Caco-2 (cell line): ENCODE data around the gene ARL11. TPM values are rescaled to one million over a fixed set of nuclear protein-coding genes. Genes with fewer than 3 reads are reported as not detected.
A peak's percentile ranks its signal among the peaks of the same experiment; 100 is the strongest.

Experiments
- BruUV-seq: library from RNA; stranded (reverse); fragments of 400-500 nt; replicated peaks from 2 replicates; lab custom pipeline; 2021; lab: Mats Ljungman, UMichigan
- CTCF ChIA-PET: fragments of 300-600 bp; sonication (Branson Sonifier 250); formaldehyde crosslinking; loops from one replicate; lab custom pipeline; 2022; ENCODE audit warnings: antibody characterized with exemption; lab: Charles Lee
- POLR2A ChIA-PET: fragments of 300-600 bp; sonication (Branson Sonifier 250); formaldehyde crosslinking; loops from one replicate; lab custom pipeline; 2022; ENCODE audit warnings: antibody characterized with exemption; lab: Charles Lee
- DNase-seq, 2 experiments: peaks; one replicate each; pipeline versions ENCODE4 v3.0.0 to v3.0.0-alpha.2; 2020 to 2022
- H3K27me3 ChIP-seq: replicated peaks from 2 replicates; pipeline ENCODE4 v1.6.0; 2011; ENCODE audit warnings: low read length; ENCODE audit not compliant: control insufficient read depth, insufficient read depth
- H3K36me3 ChIP-seq: 2 replicates; pipeline ENCODE4 v1.5.1; 2011; ENCODE audit warnings: low read length; ENCODE audit not compliant: control insufficient read depth, insufficient read depth
- H3K4me1 ChIP-seq: fragments of 250-450 bp; sonication (Bioruptor Pico); 2 replicates; pipeline ENCODE4 v1.5.1; 2020; ENCODE audit warnings: mild to moderate bottlenecking
- H3K4me3 ChIP-seq: 2 replicates; pipeline ENCODE4 v1.5.1; 2011; ENCODE audit warnings: low read depth, mild to moderate bottlenecking, control low read depth, low read length
- H3K9me3 ChIP-seq: fragments of 250-450 bp; sonication (Bioruptor Pico); 2 replicates; pipeline ENCODE4 v1.5.1; 2020; ENCODE audit warnings: mild to moderate bottlenecking, moderate library complexity
- H3K27ac Mint-ChIP-seq: one replicate; pipeline ENCODE4 v1.8.0; 2022; ENCODE audit warnings: mixed read lengths; ENCODE audit not compliant: unreplicated experiment
- H3K27me3 Mint-ChIP-seq: one replicate; pipeline ENCODE4 v1.8.0; 2022; ENCODE audit warnings: mixed read lengths; ENCODE audit not compliant: insufficient read depth, unreplicated experiment
- H3K36me3 Mint-ChIP-seq: one replicate; pipeline ENCODE4 v1.8.0; 2022; ENCODE audit warnings: mild to moderate bottlenecking, mixed read lengths; ENCODE audit not compliant: insufficient read depth, unreplicated experiment
- H3K4me1 Mint-ChIP-seq: one replicate; pipeline ENCODE4 v1.8.0; 2022; ENCODE audit warnings: low read depth, mixed read lengths; ENCODE audit not compliant: unreplicated experiment
- H3K4me3 Mint-ChIP-seq: one replicate; pipeline ENCODE4 v1.8.0; 2022; ENCODE audit warnings: mild to moderate bottlenecking, moderate library complexity, mixed read lengths; ENCODE audit not compliant: unreplicated experiment
- H3K9me3 Mint-ChIP-seq: one replicate; pipeline ENCODE4 v1.8.0; 2022; ENCODE audit warnings: mixed read lengths; ENCODE audit not compliant: unreplicated experiment
- CTCF ChIP-seq, 2 experiments: fragments of 200-600 bp in 1 of 2; IDR thresholded peaks; 1 replicate in 1 of 2; 2 replicates in 1 of 2; pipeline versions ENCODE4 v1.5.1 to v1.8.0; 2011 to 2022; ENCODE audit warnings: antibody characterized with exemption in 1 of 2, control low read depth in 1 of 2, inconsistent platforms in 1 of 2, low read depth in 1 of 2, low read length in 1 of 2, mild to moderate bottlenecking in 1 of 2, moderate library complexity in 1 of 2; ENCODE audit not compliant: insufficient read depth in 1 of 2, severe bottlenecking in 1 of 2, unreplicated experiment in 1 of 2
- intact Hi-C: fragments of 100-400 bp; cut with micrococcal nuclease; formaldehyde crosslinking; loops from one replicate; pipeline ENCODE4 v1.10.0; 2022; ENCODE audit not compliant: unreplicated experiment
- total RNA-seq: library from RNA; stranded (reverse); gene quantifications from 2 replicates; pipeline ENCODE4 v1.2.3, GENCODE V29; 2022

ARL11 gene
- total RNA-seq, 1 experiment from 2014 or later: not detected

GRCh38 chr13:49678191-49678914 lies 50.0 kb downstream of the ARL11 start:
- no peak for DNase-seq
- TF ChIP-seq CTCF (IDR thresholded peaks at IDR 0.05; ENCODE audit: insufficient read depth in 1 of 2, low read depth in 1 of 2, low read length in 1 of 2, severe bottlenecking in 1 of 2, unreplicated experiment in 1 of 2): no peak
- Histone ChIP-seq H3K36me3 (peaks cover 2% of the 10 kb centered on the region), H3K9me3 (peaks cover 8% of the 10 kb centered on the region; the same call in 1 of the 2 replicates), H3K27me3 (no peaks in the 10 kb centered on the region), H3K4me1 (no peaks in the 10 kb centered on the region), H3K4me3 (no peak overlapping the region)
- Mint-ChIP-seq H3K4me3 (no peak overlapping the region), H3K9me3 (no peaks in the 10 kb centered on the region), H3K27ac (no peak overlapping the region), H3K27me3 (no peaks in the 10 kb centered on the region), H3K36me3 (peaks cover 40% of the 10 kb centered on the region), H3K4me1 (no peaks in the 10 kb centered on the region)
- no TSS peak for BruUV-seq
- intact Hi-C loops: no loop called here
- CTCF ChIA-PET: no interaction called here
- POLR2A ChIA-PET: no interaction called here

DNA sequence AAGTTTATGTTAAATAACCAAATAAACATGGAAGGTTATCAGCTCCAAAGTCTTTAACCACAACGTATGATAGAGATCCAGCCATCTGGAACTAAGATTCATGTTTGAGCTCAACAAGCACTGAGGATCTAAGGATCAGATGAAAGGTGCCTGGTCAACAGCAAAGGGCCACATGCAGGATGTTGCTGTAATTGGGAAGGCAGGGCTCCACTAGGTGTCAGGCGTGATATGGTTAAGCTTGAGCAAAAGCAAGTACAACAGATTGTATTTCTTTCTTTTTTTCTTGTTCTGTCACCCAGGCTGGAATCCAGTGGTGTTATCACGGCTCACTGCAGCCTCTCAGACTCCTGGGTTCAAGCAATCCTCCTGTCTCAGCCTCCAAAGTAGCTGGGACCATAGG lies 50.9 kb downstream of the ARL11 start:
- TF ChIP-seq CTCF (IDR thresholded peaks at IDR 0.05; ENCODE audit: insufficient read depth in 1 of 2, low read depth in 1 of 2, low read length in 1 of 2, severe bottlenecking in 1 of 2, unreplicated experiment in 1 of 2): peak in 1 of 2 experiments; percentile 34
- H3K4me1 ChIP-seq: no peaks in the 10 kb centered on the region
- H3K4me3 ChIP-seq: no peak overlapping the region
- no peaks in the 10 kb centered on the region for H3K27me3 ChIP-seq
- ChIA-PET POLR2A (no interaction called here), CTCF (no interaction called here)
- DNase-seq: peak in 1 of 2 experiments; percentile 24
- H3K27ac Mint-ChIP-seq: no peak overlapping the region
- peaks cover 49% of the 10 kb centered on the region for H3K36me3 Mint-ChIP-seq
- H3K4me1 Mint-ChIP-seq: no peaks in the 10 kb centered on the region
- H3K4me3 Mint-ChIP-seq: no peak overlapping the region
- peaks cover 2% of the 10 kb centered on the region for H3K36me3 ChIP-seq
- peaks cover 8% of the 10 kb centered on the region; the same call in 1 of the 2 replicates for H3K9me3 ChIP-seq
- H3K9me3 Mint-ChIP-seq: no peaks in the 10 kb centered on the region
- intact Hi-C loops: no loop called here
- BruUV-seq: no TSS peak
- H3K27me3 Mint-ChIP-seq: no peaks in the 10 kb centered on the region

DNA sequence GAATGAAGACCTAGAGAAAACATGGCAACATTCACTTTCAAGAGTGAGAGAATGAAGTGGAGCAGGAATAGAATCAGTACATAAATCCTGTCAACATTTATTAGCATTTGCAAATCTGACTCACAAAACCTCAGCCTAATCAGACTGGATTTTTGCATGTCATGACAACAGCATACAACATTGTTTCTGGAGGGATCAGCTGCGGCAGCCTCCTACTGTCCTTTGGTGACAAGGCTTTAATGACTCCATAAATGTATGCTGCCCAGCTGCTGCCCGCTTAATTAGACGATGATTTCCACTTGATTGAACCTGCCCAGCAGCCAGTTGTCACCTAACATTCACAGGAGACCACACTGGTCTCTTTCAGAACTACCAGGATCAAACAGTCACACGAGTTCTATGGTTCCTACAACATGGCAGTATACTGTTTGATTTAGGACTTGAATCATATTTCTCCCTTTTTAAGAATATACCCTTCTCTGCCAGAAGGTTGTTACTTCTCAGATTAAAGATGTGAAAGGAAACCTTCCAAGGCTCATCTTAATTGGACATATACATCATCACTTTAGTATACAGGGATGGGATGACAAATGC lies 53.6 kb downstream of the ARL11 start:
- peaks cover 8% of the 10 kb centered on the region; the same call in 1 of the 2 replicates for H3K9me3 ChIP-seq
- peaks cover under 1% of the 10 kb centered on the region; the same call in 1 of the 2 replicates for H3K4me1 ChIP-seq
- intact Hi-C loops: no loop called here
- POLR2A ChIA-PET: no interaction called here
- Mint-ChIP-seq H3K4me1 (peaks cover 8% of the 10 kb centered on the region), H3K36me3 (peaks cover 44% of the 10 kb centered on the region), H3K4me3 (no peak overlapping the region), H3K27ac (no peak overlapping the region), H3K27me3 (no peaks in the 10 kb centered on the region), H3K9me3 (no peaks in the 10 kb centered on the region)
- no peak for TF ChIP-seq CTCF (IDR thresholded peaks at IDR 0.05; ENCODE audit: insufficient read depth in 1 of 2, low read depth in 1 of 2, low read length in 1 of 2, severe bottlenecking in 1 of 2, unreplicated experiment in 1 of 2)
- no peak overlapping the region for H3K4me3 ChIP-seq
- BruUV-seq: no TSS peak
- DNase-seq: no peak
- CTCF ChIA-PET: no interaction called here
- peaks cover 4% of the 10 kb centered on the region for H3K36me3 ChIP-seq
- no peaks in the 10 kb centered on the region for H3K27me3 ChIP-seq

Other genes starting within 250 kb of the ARL11 start
- gene CAB39L, start 184.4 kb upstream of the ARL11 start, total RNA-seq: 40.6 and 48.6 TPM in 2 replicates
- 14.7 and 15.5 TPM in 2 replicates for gene SETDB2, start 184.2 kb upstream of the ARL11 start, total RNA-seq
- gene PHF11, start 132.6 kb upstream of the ARL11 start, total RNA-seq: 1.8 and 2.3 TPM in 2 replicates
- 23.0 and 25.7 TPM in 2 replicates for gene RCBTB1, start 42.9 kb upstream of the ARL11 start, total RNA-seq
- 105 and 114 TPM in 2 replicates for gene EBPL, start 63.0 kb downstream of the ARL11 start, total RNA-seq
- 81.3 and 81.9 TPM in 2 replicates for gene KPNA3, start 164.2 kb downstream of the ARL11 start, total RNA-seq